ENCODE measurements around the gene GALNT18. TPM values are rescaled to one million over a fixed set of nuclear protein-coding genes. Genes with fewer than 3 reads are reported as not detected.

Gene GALNT18
- total RNA-seq, 1 experiment from 2014 or later, result 1.7 TPM

DNA sequence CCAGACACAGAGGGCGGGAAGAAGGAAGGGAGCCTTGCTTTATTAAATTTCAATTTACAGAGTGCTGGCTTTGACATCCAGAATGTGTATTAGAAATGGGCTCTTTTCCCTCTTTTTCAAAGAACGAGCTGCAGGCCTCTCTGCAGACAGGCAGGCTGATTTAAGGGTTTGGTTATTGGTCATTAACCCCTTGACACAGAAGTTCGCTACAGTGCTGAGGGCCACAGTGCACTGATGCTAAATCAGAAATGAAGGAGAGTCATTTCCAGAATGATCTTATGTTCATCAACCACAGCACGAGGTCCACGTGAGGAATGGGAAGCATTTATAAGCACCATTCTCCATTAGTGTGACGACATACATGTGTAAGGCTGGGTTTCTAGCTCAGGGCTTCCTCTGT, 320.6 kb downstream of the GALNT18 start:
- H4K8ac ChIP-seq (replicated peaks; ENCODE audit: insufficient read length, low read depth, low read length), result no peak overlapping the region
- H3K4ac ChIP-seq (ENCODE audit: low read depth, low read length), result no peak overlapping the region
- no peak overlapping the region for H3T11ph ChIP-seq (ENCODE audit: low read length)
- TF ChIP-seq, protein P1, sequence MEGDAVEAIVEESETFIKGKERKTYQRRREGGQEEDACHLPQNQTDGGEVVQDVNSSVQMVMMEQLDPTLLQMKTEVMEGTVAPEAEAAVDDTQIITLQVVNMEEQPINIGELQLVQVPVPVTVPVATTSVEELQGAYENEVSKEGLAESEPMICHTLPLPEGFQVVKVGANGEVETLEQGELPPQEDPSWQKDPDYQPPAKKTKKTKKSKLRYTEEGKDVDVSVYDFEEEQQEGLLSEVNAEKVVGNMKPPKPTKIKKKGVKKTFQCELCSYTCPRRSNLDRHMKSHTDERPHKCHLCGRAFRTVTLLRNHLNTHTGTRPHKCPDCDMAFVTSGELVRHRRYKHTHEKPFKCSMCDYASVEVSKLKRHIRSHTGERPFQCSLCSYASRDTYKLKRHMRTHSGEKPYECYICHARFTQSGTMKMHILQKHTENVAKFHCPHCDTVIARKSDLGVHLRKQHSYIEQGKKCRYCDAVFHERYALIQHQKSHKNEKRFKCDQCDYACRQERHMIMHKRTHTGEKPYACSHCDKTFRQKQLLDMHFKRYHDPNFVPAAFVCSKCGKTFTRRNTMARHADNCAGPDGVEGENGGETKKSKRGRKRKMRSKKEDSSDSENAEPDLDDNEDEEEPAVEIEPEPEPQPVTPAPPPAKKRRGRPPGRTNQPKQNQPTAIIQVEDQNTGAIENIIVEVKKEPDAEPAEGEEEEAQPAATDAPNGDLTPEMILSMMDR (conservative IDR thresholded peaks at IDR 0.05), result no peak
- no peak overlapping the region for H2BK120ac ChIP-seq (ENCODE audit: low read depth, low read length, poor library complexity, severe bottlenecking)
- no peak overlapping the region for H2BK15ac ChIP-seq (ENCODE audit: low read depth, low read length)
- no peaks in the 10 kb centered on the region for H3K79me1 ChIP-seq (ENCODE audit: insufficient read depth, low read depth, low read length, poor library complexity, severe bottlenecking)
- no peaks in the 10 kb centered on the region for H4K20me1 ChIP-seq (ENCODE audit: control insufficient read depth, insufficient read depth, insufficient read length)
- no CpG with 5 or more reads among the region's 6 CpGs for WGBS (ENCODE audit: extremely low coverage, insufficient read length, low lambda C conversion rate)
- H2AK5ac ChIP-seq (ENCODE audit: insufficient read length, low read length), result no peak overlapping the region
- H2AFZ ChIP-seq (ENCODE audit: low read length), result no peak overlapping the region
- no peaks in the 10 kb centered on the region for H3K9me3 Mint-ChIP-seq
- H3K9ac ChIP-seq (ENCODE audit: extremely low read depth, insufficient read length, low read length), result no peak overlapping the region
- no peak overlapping the region for H4K91ac ChIP-seq (ENCODE audit: insufficient read length, low read depth, low read length)
- no peak for DNase-seq
- no peak overlapping the region for H2BK20ac ChIP-seq (ENCODE audit: low read depth, low read length, poor library complexity, severe bottlenecking)
- no peak overlapping the region for H2BK12ac ChIP-seq (ENCODE audit: insufficient read length, low read depth, low read length)
- H3K79me2 ChIP-seq (ENCODE audit: insufficient read depth, low read length), result no peaks in the 10 kb centered on the region
- no peaks in the 10 kb centered on the region; the same call in 1 of the 2 replicates for H3K27me3 Mint-ChIP-seq (ENCODE audit: low read depth)
- no peaks in the 10 kb centered on the region for H3K4me1 Mint-ChIP-seq
- H3K18ac ChIP-seq (ENCODE audit: insufficient read length, low read depth, low read length), result no peak overlapping the region
- no peaks in the 10 kb centered on the region for H3K36me3 Mint-ChIP-seq (ENCODE audit: insufficient read depth in 1 of 3, low read depth in 3 of 3)
- no peak overlapping the region for H3K4me2 ChIP-seq (ENCODE audit: insufficient read depth, insufficient read length, low read length)
- no peak overlapping the region for H3K56ac ChIP-seq (ENCODE audit: insufficient read length, low read depth, low read length)
- H3K27ac ChIP-seq (ENCODE audit: insufficient read length, low read depth, low read length), result no peak overlapping the region
- H3K4me3 Mint-ChIP-seq, result no peak overlapping the region
- no peak overlapping the region for H3K27ac Mint-ChIP-seq
- no peak overlapping the region for H2BK5ac ChIP-seq (ENCODE audit: insufficient read length, low read length)
- no peaks in the 10 kb centered on the region for H3K23me2 ChIP-seq (ENCODE audit: insufficient read length, low read depth, low read length, poor library complexity, severe bottlenecking)
- H3K23ac ChIP-seq (ENCODE audit: insufficient read length, low read depth, low read length), result no peak overlapping the region
- no peak overlapping the region for H3K14ac ChIP-seq (ENCODE audit: insufficient read depth, low read length)
- no peaks in the 10 kb centered on the region for H3K4me1 ChIP-seq (ENCODE audit: insufficient read depth, low read length)
- H4K5ac ChIP-seq (ENCODE audit: insufficient read length, low read depth, low read length), result no peak overlapping the region
- no peaks in the 10 kb centered on the region for H3K9me3 ChIP-seq (ENCODE audit: control insufficient read depth, low read depth, low read length)
- H3K27me3 ChIP-seq (ENCODE audit: insufficient read depth, low read length), result no peaks in the 10 kb centered on the region
